GM19395 (cell line): ENCODE data around the gene PDGFRA.
"Not testable (repeated sequence)": the region's sequence is repeated elsewhere in the genome, so short reads cannot be mapped to it uniquely, and the experiment has no call there.

ENCODE experiments used
- ATAC-seq: cut with Tn5 transposase; IDR thresholded peaks from one replicate; pipeline ENCODE4 v1.9.1; 2021; ENCODE audit warnings: mild to moderate bottlenecking, moderate library complexity; ENCODE audit not compliant: unreplicated experiment

The PDGFRA gene

GRCh38 chr4:54317690-54318089, 88.6 kb downstream of the PDGFRA start:
- ATAC-seq, result no peak

- ATAC-seq, result no peak
Observed at GRCh38 chr4:54318904-54319303, 89.8 kb downstream of the PDGFRA start.

- ATAC-seq, result no peak
Observed at GRCh38 chr4:54320826-54321685, 92.0 kb downstream of the PDGFRA start.

GRCh38 chr4:54322818-54323417, 93.8 kb downstream of the PDGFRA start:
- ATAC-seq, result peak; percentile 76

GRCh38 chr4:54330896-54331295, 101.8 kb downstream of the PDGFRA start:
- no peak for ATAC-seq

GRCh38 chr4:54332542-54332941, 103.4 kb downstream of the PDGFRA start:
- ATAC-seq, result no peak

GRCh38 chr4:54333657-54334056, 104.6 kb downstream of the PDGFRA start:
- ATAC-seq, result no peak

- not testable (repeated sequence) for ATAC-seq
Observed at GRCh38 chr4:54334769-54335168, 105.7 kb downstream of the PDGFRA start.

- no peak for ATAC-seq
Observed at GRCh38 chr4:54337009-54337408, 107.9 kb downstream of the PDGFRA start.

GRCh38 chr4:54342067-54342466, 113.0 kb downstream of the PDGFRA start:
- not testable (repeated sequence) for ATAC-seq
